ENCODE measurements around the gene EHD1. TPM values are rescaled to one million over a fixed set of nuclear protein-coding genes. Genes with fewer than 3 reads are reported as not detected.
"Not testable (repeated sequence)": the region's sequence is repeated elsewhere in the genome, so short reads cannot be mapped to it uniquely, and the experiment has no call there.

EHD1 gene
- total RNA-seq, 1 experiment from 2014 or later: 14.2 TPM

GRCh38 chr11:64826578-64827450, 51.6 kb downstream of the EHD1 start:
- no peak for DNase-seq (ENCODE audit: low spot score)

GRCh38 chr11:64826062-64826461, 52.4 kb downstream of the EHD1 start:
- DNase-seq (ENCODE audit: low spot score): no peak

GRCh38 chr11:64823568-64824119, 54.8 kb downstream of the EHD1 start:
- no peak for DNase-seq (ENCODE audit: low spot score)

GRCh38 chr11:64817476-64817875, 60.9 kb downstream of the EHD1 start:
- DNase-seq (ENCODE audit: low spot score): no peak

- not testable (repeated sequence) for DNase-seq (ENCODE audit: low spot score)
Observed at GRCh38 chr11:64815433-64815832, 63.0 kb downstream of the EHD1 start.

- DNase-seq (ENCODE audit: low spot score): no peak
Observed at GRCh38 chr11:64814712-64815187, 63.7 kb downstream of the EHD1 start.

- DNase-seq (ENCODE audit: low spot score): no peak
Observed at GRCh38 chr11:64813826-64814225, 64.6 kb downstream of the EHD1 start.

- DNase-seq (ENCODE audit: low spot score): no peak
Observed at GRCh38 chr11:64810891-64811272, 67.5 kb downstream of the EHD1 start.

- DNase-seq (ENCODE audit: low spot score): peak; percentile 95
Observed at GRCh38 chr11:64810271-64810890, 68.0 kb downstream of the EHD1 start, which contains the start of gene MEN1. TSS of gene MEN1 (minus strand) at chr11:64810551. CDS start at chr11:64810109, 442 bp downstream.

- DNase-seq (ENCODE audit: low spot score): no peak
Observed at GRCh38 chr11:64809781-64810241, 68.6 kb downstream of the EHD1 start.

- DNase-seq (ENCODE audit: low spot score): no peak
Observed at GRCh38 chr11:64805481-64805880, 72.9 kb downstream of the EHD1 start.

- no peak for DNase-seq (ENCODE audit: low spot score)
Observed at GRCh38 chr11:64804346-64805210, 73.8 kb downstream of the EHD1 start.

GRCh38 chr11:64803846-64804345, 74.5 kb downstream of the EHD1 start:
- DNase-seq (ENCODE audit: low spot score): no peak

- DNase-seq (ENCODE audit: low spot score): peak; percentile 75
Observed at GRCh38 chr11:64803158-64803845, 75.1 kb downstream of the EHD1 start, which contains the start of gene MAP4K2. TSS of gene MAP4K2 (minus strand) at chr11:64803214. CDS start at chr11:64803149, 65 bp downstream.

- DNase-seq (ENCODE audit: low spot score): no peak
Observed at GRCh38 chr11:64802370-64803157, 75.9 kb downstream of the EHD1 start.
